ENCODE measurements around the gene EIF2B1.
"Not testable (repeated sequence)": the region's sequence is repeated elsewhere in the genome, so short reads cannot be mapped to it uniquely, and the experiment has no call there.

The EIF2B1 gene

GRCh38 chr12:123591702-123592481, 41.6 kb downstream of the EIF2B1 start:
- DNase-seq (ENCODE audit: extremely low read depth, low read depth) = no peak
- TF ChIP-seq, protein P1, sequence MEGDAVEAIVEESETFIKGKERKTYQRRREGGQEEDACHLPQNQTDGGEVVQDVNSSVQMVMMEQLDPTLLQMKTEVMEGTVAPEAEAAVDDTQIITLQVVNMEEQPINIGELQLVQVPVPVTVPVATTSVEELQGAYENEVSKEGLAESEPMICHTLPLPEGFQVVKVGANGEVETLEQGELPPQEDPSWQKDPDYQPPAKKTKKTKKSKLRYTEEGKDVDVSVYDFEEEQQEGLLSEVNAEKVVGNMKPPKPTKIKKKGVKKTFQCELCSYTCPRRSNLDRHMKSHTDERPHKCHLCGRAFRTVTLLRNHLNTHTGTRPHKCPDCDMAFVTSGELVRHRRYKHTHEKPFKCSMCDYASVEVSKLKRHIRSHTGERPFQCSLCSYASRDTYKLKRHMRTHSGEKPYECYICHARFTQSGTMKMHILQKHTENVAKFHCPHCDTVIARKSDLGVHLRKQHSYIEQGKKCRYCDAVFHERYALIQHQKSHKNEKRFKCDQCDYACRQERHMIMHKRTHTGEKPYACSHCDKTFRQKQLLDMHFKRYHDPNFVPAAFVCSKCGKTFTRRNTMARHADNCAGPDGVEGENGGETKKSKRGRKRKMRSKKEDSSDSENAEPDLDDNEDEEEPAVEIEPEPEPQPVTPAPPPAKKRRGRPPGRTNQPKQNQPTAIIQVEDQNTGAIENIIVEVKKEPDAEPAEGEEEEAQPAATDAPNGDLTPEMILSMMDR (IDR thresholded peaks at IDR 0.05; ENCODE audit: low read depth, low read length) = no peak

DNA sequence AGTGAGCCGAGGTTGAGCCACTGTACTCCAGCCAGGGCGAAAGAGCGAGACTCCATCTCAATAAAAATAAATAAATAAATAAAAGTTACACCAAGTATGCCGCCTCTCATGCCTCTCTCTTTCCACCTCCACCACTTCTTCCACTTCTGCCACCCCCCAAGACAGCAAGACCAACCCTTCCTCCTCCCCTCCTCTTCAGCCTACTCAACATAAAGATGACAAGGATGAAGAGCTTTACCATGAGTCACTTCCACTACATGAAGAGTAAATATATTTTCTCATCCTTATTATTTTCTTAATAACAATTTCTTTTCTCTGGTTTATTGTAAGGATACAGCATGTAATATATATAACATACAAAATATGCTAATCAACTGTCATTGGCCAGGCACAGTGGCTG, 52.7 kb downstream of the EIF2B1 start:
- TF ChIP-seq, protein P1 (IDR thresholded peaks at IDR 0.05; ENCODE audit: low read depth, low read length) = no peak
- no peak for DNase-seq (ENCODE audit: extremely low read depth, low read depth)

DNA sequence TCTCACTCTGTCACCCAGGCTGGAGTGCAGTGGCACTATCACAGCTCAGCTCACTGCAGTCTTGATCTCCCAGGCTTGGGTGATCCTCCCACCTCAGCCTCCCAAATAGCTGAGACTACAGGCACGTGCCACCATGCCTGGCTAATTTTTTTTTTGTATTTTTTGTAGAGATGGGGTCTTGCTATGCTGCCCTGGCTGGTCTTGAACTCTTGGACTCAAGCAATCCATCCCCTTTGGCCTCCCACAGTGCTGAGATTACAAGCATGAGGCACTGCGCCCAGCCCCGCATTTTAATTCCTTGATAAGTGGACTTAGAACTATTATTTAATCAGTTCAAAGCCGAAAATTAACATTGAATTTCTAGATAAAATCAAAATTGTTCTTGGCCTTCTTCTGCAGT, 54.7 kb downstream of the EIF2B1 start:
- not testable (repeated sequence) for DNase-seq (ENCODE audit: extremely low read depth, low read depth)

DNA sequence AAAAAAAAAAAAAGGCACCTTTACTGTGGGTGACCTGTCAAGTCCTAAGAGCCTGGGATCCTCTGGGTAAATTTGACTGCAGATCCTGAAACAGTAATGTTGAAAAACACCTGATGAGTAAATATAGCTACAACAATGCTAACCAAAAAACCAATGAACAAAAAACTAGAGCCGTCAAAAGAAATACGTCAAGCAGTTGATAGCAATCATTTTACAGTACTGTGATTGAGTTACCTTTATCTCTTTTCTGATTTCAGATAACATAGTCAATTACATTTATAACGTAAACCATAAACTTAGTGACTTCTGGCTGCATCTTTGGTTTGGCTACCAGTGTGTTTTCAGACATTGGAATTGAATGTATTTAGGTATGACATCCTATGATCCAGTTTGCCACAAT, 55.2 kb downstream of the EIF2B1 start:
- TF ChIP-seq, protein P1 (IDR thresholded peaks at IDR 0.05; ENCODE audit: low read depth, low read length) = no peak
- DNase-seq (ENCODE audit: extremely low read depth, low read depth) = no peak

DNA sequence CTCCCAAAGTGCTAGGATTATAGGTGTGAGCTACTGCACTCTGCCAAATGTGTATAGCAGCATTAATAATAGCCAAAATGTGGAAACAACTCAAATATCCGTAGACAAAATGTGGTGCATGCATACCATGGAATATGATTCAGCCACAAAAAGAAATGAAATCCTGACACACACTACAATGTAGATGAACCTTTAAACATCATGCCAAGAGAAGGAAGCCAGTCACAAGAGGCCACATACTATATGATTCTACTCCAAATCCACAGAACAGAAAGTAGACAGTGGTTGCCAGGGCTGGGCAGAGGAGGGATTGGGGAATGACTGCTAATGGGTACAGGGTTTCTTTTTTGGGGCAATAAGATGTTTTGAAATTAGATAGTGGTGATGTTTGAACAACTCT, 56.9 kb downstream of the EIF2B1 start:
- TF ChIP-seq, protein P1 (IDR thresholded peaks at IDR 0.05; ENCODE audit: low read depth, low read length) = no peak
- DNase-seq (ENCODE audit: extremely low read depth, low read depth) = no peak

GRCh38 chr12:123573870-123574269, 59.6 kb downstream of the EIF2B1 start:
- TF ChIP-seq, protein P1 (IDR thresholded peaks at IDR 0.05; ENCODE audit: low read depth, low read length) = no peak
- DNase-seq (ENCODE audit: extremely low read depth, low read depth) = no peak

GRCh38 chr12:123572391-123572790, 61.1 kb downstream of the EIF2B1 start:
- TF ChIP-seq, protein P1 (IDR thresholded peaks at IDR 0.05; ENCODE audit: low read depth, low read length) = no peak

GRCh38 chr12:123571343-123571813, 62.1 kb downstream of the EIF2B1 start:
- DNase-seq (ENCODE audit: extremely low read depth, low read depth) = peak; percentile 39
- TF ChIP-seq, protein P1 (IDR thresholded peaks at IDR 0.05; ENCODE audit: low read depth, low read length) = no peak

More at GRCh38 chr12:123572391-123572790, 61.1 kb downstream of the EIF2B1 start:
- DNase-seq (ENCODE audit: extremely low read depth, low read depth) = no peak

Measured in AG09319 (cell line).